EH (cell line): Measurements from ENCODE around the gene LRP8.

Source experiments
- DNase-seq: peaks from one replicate; pipeline ENCODE4 v3.0.0-alpha.2; 2015; ENCODE audit warnings: low read depth

The LRP8 gene

GRCh38 chr1:53321776-53322602 lies 5.9 kb downstream of the LRP8 start:
- DNase-seq, result no peak

DNA sequence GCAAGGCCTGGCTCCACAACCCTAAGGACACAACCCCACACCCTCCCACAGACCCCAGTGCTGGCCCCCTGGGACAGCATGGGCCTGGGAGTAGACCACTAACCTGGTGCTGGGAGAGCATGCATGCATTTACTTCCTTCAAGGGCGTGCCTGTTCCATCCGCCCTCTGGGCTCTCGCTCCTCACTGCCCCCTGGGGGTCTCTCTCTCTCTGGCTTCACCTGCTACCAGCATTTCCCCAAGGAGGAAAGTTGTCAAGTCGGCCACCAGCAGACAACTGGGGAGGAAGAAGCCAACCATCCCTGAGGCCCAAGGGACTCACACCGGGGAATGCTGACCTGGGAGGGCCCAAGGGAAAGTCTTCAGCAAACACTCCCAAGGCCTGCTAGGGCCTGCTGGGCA lies 6.5 kb downstream of the LRP8 start:
- no peak for DNase-seq

DNA sequence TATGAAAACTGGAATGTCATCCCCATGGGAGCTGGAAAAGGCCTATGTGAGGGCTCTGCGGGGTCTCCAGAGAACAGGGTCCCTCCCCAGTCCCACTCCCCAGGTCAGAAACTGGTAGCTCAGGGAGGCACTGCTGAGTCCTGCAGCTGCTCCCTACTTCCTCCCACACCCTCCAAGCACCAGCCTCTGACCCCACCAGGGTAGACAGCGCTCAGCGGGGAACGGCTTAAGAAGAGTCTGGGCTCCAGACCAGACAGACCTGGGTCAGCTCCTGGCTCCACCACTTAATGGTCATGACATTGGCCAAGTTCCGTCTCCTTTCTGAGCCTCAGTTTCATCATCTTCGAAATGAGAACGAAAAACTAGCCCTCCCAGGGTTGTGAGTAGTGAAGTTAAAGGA lies 7.2 kb downstream of the LRP8 start:
- DNase-seq, result no peak

GRCh38 chr1:53319296-53320101 lies 8.4 kb downstream of the LRP8 start:
- no peak for DNase-seq

DNA sequence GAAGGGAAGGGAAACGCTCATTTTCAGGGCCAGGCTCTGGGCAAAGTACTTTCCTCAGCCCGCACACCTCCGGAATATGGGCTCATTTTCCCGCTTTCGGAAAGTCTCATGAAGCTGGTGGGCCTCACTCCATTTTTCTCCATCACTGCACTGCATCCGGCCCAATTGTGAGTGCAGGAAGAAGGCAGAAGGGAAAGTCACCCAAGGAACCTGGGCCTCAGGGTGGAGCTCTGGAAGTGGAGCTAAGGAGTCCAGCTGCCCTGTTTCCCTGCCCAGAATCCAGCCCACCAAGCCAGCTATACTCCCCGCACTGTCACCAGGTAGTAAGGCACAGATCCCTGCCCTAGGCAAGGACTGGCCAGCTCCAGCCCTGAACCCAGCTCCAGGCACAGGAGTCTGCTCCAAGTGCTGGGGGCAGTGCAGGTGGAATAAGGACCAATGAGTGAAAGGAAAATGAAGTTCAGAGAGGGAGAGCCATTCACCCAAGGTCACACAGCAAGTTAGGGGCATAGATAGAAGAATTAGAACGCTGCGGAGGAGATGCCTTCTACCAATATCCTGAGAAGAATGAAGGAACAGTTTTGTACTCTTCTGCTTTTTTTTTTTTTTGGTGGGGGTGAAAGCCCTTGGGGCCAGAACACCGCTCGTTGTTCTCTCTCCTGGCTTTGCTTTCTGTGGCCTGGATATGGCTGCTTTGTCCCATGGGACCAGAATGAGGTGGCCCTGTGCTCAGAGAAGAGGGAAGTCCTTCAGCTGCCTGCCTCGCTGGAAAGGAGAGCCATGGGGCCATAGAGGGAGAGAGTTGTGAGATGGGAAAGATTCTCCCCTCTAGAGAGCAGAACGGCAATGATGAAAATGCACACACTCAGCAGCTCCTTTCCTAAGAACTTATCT lies 10.0 kb downstream of the LRP8 start:
- DNase-seq, result no peak

DNA sequence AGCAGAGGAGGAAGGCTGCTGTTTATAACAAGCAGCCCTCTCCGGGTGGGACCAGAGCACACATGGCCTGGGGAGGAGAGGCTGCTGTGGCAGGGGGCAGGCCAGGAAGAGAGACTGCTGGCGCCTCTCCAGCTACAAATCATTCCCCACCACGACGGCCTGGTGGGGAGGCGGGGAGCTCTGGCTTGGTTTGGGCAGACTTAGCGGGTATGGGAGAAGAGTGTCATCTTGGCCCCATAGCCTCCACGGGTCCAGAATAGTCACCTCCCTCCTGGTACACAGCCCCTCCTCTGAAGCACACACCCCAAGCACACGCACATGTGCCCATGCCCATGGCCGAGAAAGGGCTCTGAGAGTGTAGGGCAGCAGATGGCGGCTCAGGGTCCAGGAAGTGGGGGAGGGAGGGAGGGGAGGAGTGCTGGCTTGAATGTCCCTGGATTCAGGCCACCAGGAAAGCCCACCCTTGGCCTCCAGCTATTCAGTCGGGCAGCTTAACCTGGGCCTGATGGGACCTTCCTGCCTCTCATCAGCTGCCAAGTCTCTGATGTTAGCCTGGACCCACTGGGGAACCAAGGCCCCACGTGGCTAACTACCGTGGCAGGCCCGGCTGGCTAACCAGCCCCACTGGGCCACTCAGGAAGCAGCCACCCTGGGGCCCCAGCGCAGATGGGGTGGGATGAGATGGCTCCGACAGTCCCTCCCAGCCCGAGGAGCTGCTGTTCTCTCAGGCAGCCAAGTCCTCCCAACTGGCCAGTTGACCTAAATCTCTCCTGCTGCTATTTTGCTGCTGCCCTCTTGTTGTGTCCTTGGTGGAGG lies 10.9 kb downstream of the LRP8 start:
- DNase-seq, result no peak

DNA sequence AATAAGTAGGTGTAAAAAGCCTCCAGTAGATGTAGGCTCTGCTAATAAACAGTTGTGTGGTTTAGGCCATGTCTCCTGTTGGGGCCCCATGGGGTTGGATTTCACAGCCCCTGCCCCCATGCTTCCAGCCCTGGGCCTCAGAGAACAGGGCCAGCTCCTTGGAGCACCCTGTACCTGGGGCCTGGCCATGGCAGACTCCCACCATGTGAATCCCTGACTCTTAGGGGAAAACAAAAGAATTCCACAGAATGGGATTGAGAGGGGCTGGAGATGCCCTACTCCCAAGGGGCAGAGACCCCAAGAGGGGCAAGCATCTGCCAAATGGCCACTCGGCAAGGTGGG lies 11.5 kb downstream of the LRP8 start:
- no peak for DNase-seq

GRCh38 chr1:53315456-53316423 lies 12.1 kb downstream of the LRP8 start:
- DNase-seq, result peak; percentile 33

DNA sequence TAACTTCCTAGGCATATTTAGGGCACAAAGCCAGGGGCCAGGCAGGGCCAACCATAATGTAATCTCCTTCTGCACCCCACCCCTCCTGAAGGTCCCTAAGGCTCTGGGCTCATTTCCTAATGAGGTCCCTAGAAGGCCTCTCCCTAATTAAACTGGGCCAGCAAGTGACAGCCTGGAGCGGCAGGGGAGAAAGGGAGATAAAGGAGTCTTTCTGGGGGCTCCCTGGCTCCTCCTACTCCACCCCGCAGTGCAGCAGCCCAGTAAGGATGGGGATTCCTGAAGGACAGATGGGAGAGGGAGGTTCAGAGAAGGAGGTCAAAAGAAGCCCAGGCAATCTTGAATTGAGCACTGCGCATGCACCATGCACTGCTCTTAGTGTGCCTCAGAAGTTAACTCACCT lies 12.8 kb downstream of the LRP8 start:
- DNase-seq, result no peak

GRCh38 chr1:53314606-53315005 lies 13.3 kb downstream of the LRP8 start:
- no peak for DNase-seq

- no peak for DNase-seq
These were observed 13.8 kb downstream of the LRP8 start for GRCh38 chr1:53314096-53314495.

DNA sequence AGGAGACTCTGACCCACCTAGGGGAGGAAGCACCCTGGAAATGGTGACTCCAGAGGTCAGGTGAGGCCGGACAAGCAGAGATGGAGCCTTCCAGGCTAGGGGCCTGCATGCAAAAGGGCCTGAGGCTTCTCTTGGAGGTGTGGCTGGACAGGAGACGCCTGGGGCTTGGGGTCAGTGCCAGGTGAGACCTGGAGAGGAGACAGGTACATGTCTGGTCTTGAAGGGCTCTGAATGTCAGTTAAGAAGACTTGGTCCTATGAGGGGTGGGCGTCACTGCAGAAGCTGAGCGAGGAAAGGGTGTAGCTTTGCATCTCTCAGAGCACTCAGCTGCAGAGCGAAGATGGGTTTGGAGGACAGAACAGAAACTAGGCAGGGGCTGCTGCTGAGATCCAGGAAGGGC lies 14.3 kb downstream of the LRP8 start:
- DNase-seq, result no peak

DNA sequence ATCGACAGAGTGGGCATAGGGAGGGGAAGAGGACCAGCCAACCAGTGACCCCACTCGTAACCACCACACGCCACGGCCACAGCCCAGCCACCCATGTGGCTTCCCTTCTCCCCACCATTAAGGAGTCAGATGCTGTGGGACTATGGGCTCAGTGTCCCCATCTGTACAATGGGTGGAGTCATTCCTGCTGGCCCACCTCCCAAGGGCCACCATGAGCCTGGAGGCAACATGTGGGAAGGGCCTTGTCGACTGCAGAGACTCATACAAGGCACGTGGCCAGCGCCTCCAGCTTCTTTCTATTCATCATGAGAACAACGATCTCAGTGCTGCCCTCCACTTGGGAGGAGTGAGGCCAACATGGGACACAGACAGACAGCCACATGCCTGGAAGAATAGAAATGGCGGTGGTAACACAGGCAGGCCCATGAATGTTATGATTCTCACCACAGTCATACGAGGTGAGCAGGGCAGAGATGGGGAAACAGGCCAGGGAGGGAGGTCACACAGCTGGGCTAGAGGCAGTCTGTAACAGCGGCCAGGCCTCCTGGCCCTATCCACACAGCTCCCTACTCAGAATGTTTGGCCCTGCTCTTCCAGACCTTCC lies 16.1 kb downstream of the LRP8 start:
- DNase-seq, result no peak

GRCh38 chr1:53310847-53311681 lies 16.8 kb downstream of the LRP8 start:
- DNase-seq, result no peak

DNA sequence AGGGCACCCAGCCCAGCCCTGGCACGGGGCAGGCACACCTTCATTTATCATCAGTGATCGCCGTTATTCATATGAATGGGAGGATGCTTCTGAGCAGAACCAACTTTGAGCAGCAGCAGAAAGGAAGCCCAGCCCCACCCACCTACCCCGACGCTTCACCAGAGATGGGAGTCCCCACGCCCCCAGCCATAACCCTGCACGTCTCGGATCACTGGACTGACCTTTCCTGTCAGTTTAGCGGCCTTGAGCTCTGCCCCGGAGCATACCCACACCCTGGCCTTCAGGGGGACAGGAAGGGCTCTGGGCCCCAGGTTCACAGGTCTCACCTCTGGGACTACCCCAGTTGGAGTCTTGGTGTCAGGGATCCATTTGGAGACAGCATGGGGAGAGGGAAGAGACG lies 18.1 kb downstream of the LRP8 start:
- DNase-seq, result no peak

DNA sequence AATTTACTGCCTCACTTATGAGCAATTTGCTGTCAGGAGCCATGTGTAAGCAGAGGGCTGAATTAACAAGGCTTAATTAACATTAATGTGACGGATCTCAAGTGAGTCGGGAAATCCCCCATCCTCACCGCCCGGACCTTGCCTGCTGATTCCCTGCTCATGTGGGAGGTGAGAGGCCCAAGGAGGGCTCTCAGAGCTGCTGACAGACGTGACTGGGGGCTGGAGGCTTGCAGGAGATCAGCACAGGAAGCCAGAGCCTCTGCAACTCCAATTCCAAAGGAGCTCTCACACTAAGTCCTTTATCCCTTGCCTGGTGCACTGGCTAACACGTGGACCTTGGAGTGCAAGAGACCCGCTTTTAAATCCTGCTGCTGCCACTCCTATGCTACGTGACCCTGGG lies 19.4 kb downstream of the LRP8 start:
- DNase-seq, result no peak

- DNase-seq, result no peak
These were observed 20.8 kb downstream of the LRP8 start for GRCh38 chr1:53307037-53307436.

GRCh38 chr1:53306168-53306567 lies 21.7 kb downstream of the LRP8 start:
- DNase-seq, result peak; percentile 31

GRCh38 chr1:53305650-53306049 lies 22.2 kb downstream of the LRP8 start:
- DNase-seq, result no peak
